ENCODE measurements around the gene SNRNP27.

DNA sequence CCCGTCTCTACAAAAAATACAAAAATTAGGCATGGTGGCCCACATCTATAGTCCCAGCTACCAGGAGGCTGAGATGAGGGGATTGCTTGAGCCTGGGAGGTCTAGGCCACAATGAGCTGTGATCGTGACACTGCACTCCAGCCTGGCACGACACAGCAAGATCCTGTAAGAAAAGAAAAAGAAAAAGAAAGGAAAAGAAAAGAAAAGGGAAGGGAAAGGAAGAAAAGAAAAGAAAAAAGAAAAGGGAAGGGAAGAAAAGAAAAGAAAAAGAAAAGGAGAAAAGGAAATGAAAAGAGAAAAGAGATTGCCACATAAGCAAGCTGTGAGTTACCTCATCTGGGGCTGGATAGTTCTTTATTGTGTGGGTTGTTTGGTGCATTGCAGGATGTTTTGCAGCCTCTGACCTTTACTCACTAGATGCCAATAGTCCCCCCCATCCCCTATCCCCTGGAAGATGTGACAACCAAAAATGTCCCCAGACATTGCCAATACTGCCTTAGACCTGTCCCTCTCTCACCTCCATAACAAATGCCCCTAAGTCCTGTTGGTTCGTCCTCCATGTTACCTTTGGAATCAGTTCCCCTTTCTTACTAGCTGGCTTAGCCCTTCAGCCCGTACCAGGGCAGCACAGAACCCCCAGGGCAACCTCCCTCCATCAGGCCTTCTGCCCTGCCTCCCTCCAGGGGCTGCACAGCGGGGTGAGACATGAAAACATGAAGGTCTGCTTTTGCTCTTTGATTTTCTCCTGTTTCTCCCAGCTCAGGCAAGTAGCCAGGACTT is 58.8 kb downstream of the SNRNP27 start:
- TF ChIP-seq, protein P1, sequence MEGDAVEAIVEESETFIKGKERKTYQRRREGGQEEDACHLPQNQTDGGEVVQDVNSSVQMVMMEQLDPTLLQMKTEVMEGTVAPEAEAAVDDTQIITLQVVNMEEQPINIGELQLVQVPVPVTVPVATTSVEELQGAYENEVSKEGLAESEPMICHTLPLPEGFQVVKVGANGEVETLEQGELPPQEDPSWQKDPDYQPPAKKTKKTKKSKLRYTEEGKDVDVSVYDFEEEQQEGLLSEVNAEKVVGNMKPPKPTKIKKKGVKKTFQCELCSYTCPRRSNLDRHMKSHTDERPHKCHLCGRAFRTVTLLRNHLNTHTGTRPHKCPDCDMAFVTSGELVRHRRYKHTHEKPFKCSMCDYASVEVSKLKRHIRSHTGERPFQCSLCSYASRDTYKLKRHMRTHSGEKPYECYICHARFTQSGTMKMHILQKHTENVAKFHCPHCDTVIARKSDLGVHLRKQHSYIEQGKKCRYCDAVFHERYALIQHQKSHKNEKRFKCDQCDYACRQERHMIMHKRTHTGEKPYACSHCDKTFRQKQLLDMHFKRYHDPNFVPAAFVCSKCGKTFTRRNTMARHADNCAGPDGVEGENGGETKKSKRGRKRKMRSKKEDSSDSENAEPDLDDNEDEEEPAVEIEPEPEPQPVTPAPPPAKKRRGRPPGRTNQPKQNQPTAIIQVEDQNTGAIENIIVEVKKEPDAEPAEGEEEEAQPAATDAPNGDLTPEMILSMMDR (conservative IDR thresholded peaks at IDR 0.05; ENCODE audit: low read depth, low read length) = no peak
- no peak for TF ChIP-seq EZH2 (IDR thresholded peaks at IDR 0.05; ENCODE audit: borderline replicate concordance, low read depth, low read length, poor library complexity, severe bottlenecking)
